Lower lobe of right lung (tissue), 2 donors: ENCODE measurements around the gene ZNRF2. TPM values are rescaled to one million over a fixed set of nuclear protein-coding genes. Genes with fewer than 3 reads are reported as not detected.
A peak's percentile ranks its signal among the peaks of the same experiment; 100 is the strongest.

Source experiments
- ATAC-seq, 2 donors: fragments of 200-7000 bp; cut with Tn5 transposase; one replicate each; pipeline ENCODE4 v1.9.1; 2020 to 2022; ENCODE audit warnings: mild to moderate bottlenecking in 2 of 2, moderate library complexity in 2 of 2
- DNase-seq: peaks from one replicate; pipeline ENCODE4 v3.0.0-alpha.2; 2020
- H3K27ac ChIP-seq: fragments of 200-600 bp; one replicate; pipeline ENCODE4 v1.8.0; 2022
- H3K27me3 ChIP-seq: fragments of 200-600 bp; one replicate; pipeline ENCODE4 v1.8.0; 2022; ENCODE audit warnings: low read depth
- H3K36me3 ChIP-seq: fragments of 200-600 bp; one replicate; pipeline ENCODE4 v1.8.0; 2022; ENCODE audit warnings: mild to moderate bottlenecking
- H3K4me1 ChIP-seq: fragments of 200-600 bp; one replicate; pipeline ENCODE4 v1.8.0; 2022
- H3K4me3 ChIP-seq: fragments of 200-600 bp; one replicate; pipeline ENCODE4 v1.8.0; 2022; ENCODE audit warnings: mild to moderate bottlenecking
- H3K9me3 ChIP-seq: fragments of 200-600 bp; one replicate; pipeline ENCODE4 v1.8.0; 2022
- CTCF ChIP-seq: fragments of 200-600 bp; IDR thresholded peaks from one replicate; pipeline ENCODE4 v1.8.0; 2022; ENCODE audit warnings: antibody characterized with exemption, mild to moderate bottlenecking
- intact Hi-C: fragments of 100-400 bp; cut with DNase I; formaldehyde crosslinking; loops from one replicate; pipeline ENCODE4 v1.11.0; 2022
- total RNA-seq: library from RNA; stranded (reverse); fragmentation: NEBNext Ultra II Directional; extraction: Animal tissue kit (Norgen Biotek cat#: 25700); gene quantifications from one replicate; pipeline ENCODE4 v1.2.1, GENCODE V29; 2021
- donor health status: DM: no; HTN: yes; CAD: no; lungs with severe emphysema.

Gene ZNRF2
- total RNA-seq, 1 donor from 2014 or later, result 26.6 TPM

GRCh38 chr7:30313348-30313747 is 29.0 kb downstream of the ZNRF2 start:
- Histone ChIP-seq H3K9me3 (no peaks in the 10 kb centered on the region), H3K27ac (no peak overlapping the region), H3K27me3 (no peaks in the 10 kb centered on the region), H3K4me3 (no peak overlapping the region), H3K36me3 (no peaks in the 10 kb centered on the region), H3K4me1 (peaks cover 13% of the 10 kb centered on the region)
- no peak for ATAC-seq
- no peak for DNase-seq
- intact Hi-C loops, result no loop called here
- TF ChIP-seq CTCF, result no peak

GRCh38 chr7:30313793-30314192 is 29.4 kb downstream of the ZNRF2 start:
- H3K27ac ChIP-seq, result no peak overlapping the region
- H3K4me1 ChIP-seq, result peaks cover 12% of the 10 kb centered on the region
- H3K36me3 ChIP-seq, result no peaks in the 10 kb centered on the region
- no peak for DNase-seq
- ATAC-seq, result no peak
- intact Hi-C loops, result no loop called here
- no peak overlapping the region for H3K4me3 ChIP-seq
- H3K9me3 ChIP-seq, result no peaks in the 10 kb centered on the region
- TF ChIP-seq CTCF, result no peak
- no peaks in the 10 kb centered on the region for H3K27me3 ChIP-seq

GRCh38 chr7:30315589-30315988 is 31.2 kb downstream of the ZNRF2 start:
- intact Hi-C loops, result no loop called here
- TF ChIP-seq CTCF, result no peak
- H3K27me3 ChIP-seq, result no peaks in the 10 kb centered on the region
- H3K36me3 ChIP-seq, result no peaks in the 10 kb centered on the region
- no peak overlapping the region for H3K27ac ChIP-seq
- no peaks in the 10 kb centered on the region for H3K9me3 ChIP-seq
- H3K4me3 ChIP-seq, result no peak overlapping the region
- peaks cover 11% of the 10 kb centered on the region for H3K4me1 ChIP-seq
- ATAC-seq, result no peak
- DNase-seq, result no peak

- ATAC-seq, result no peak
Observed at GRCh38 chr7:30320392-30320791, 36.0 kb downstream of the ZNRF2 start.

GRCh38 chr7:30321089-30321881 is 36.9 kb downstream of the ZNRF2 start:
- peak overlapping the region; percentile 27 for H3K4me3 ChIP-seq
- intact Hi-C loops, result no loop called here
- no peaks in the 10 kb centered on the region for H3K27me3 ChIP-seq
- peak in 1 of 2 donors; percentile 47 for ATAC-seq
- H3K27ac ChIP-seq, result peak overlapping the region; percentile 60
- no peaks in the 10 kb centered on the region for H3K9me3 ChIP-seq
- no peak for TF ChIP-seq CTCF
- peaks cover 5% of the 10 kb centered on the region for H3K36me3 ChIP-seq
- peaks cover 31% of the 10 kb centered on the region for H3K4me1 ChIP-seq
- DNase-seq, result no peak

More at GRCh38 chr7:30320392-30320791, 36.0 kb downstream of the ZNRF2 start:
- no peak for TF ChIP-seq CTCF
- H3K4me3 ChIP-seq, result no peak overlapping the region
- no peak for DNase-seq
- H3K27ac ChIP-seq, result no peak overlapping the region
- H3K4me1 ChIP-seq, result peaks cover 31% of the 10 kb centered on the region
- H3K27me3 ChIP-seq, result no peaks in the 10 kb centered on the region
- intact Hi-C loops, result no loop called here
- no peaks in the 10 kb centered on the region for H3K9me3 ChIP-seq
- H3K36me3 ChIP-seq, result peaks cover 5% of the 10 kb centered on the region
